MM.1S (cell line): ENCODE measurements around the gene HOXC11.

Experiments
- DNase-seq: peaks from one replicate; pipeline ENCODE4 v3.0.0-alpha.2; 2015
- H2AFZ ChIP-seq: fragments of 300-600 bp; sonication (generic); 2 replicates; pipeline ENCODE4 v1.6.0; 2016; ENCODE audit warnings: antibody characterized with exemption, low read length
- H3F3A ChIP-seq: fragments of 300-600 bp; sonication (generic); 2 replicates; pipeline ENCODE4 v1.6.1; 2016; ENCODE audit warnings: mild to moderate bottlenecking, antibody characterized with exemption, low read length, moderate library complexity, mixed read lengths; ENCODE audit not compliant: insufficient read depth
- H3K27ac ChIP-seq: fragments of 300-600 bp; sonication (generic); 2 replicates; pipeline ENCODE4 v1.5.1; 2016; ENCODE audit warnings: mild to moderate bottlenecking, low read length
- H3K27me3 ChIP-seq: fragments of 300-600 bp; sonication (generic); replicated peaks from 2 replicates; pipeline ENCODE4 v1.6.0; 2016; ENCODE audit warnings: low read length; ENCODE audit not compliant: insufficient read depth
- H3K36me3 ChIP-seq: fragments of 300-600 bp; sonication (generic); replicated peaks from 2 replicates; pipeline ENCODE4 v1.6.1; 2016; ENCODE audit warnings: mild to moderate bottlenecking, low read length, mixed read lengths; ENCODE audit not compliant: insufficient read depth
- H3K4me1 ChIP-seq: fragments of 300-600 bp; sonication (generic); 2 replicates; pipeline ENCODE4 v1.6.1; 2016; ENCODE audit warnings: low read length, mixed read lengths
- H3K4me2 ChIP-seq: fragments of 300-600 bp; sonication (generic); 2 replicates; pipeline ENCODE4 v1.6.0; 2016; ENCODE audit warnings: low read depth, low read length
- H3K4me3 ChIP-seq: fragments of 300-600 bp; sonication (generic); 2 replicates; pipeline ENCODE4 v1.5.1; 2016; ENCODE audit warnings: low read length, mixed read lengths
- H3K79me2 ChIP-seq: fragments of 300-600 bp; sonication (generic); 2 replicates; pipeline ENCODE4 v1.6.1; 2016; ENCODE audit warnings: mixed run types, low read length, mixed read lengths
- H3K9ac ChIP-seq: fragments of 300-600 bp; sonication (generic); 2 replicates; pipeline ENCODE4 v1.6.1; 2016; ENCODE audit warnings: low read length, mixed read lengths
- H3K9me2 ChIP-seq: fragments of 300-600 bp; sonication (generic); replicated peaks from 2 replicates; pipeline ENCODE4 v1.6.1; 2016; ENCODE audit warnings: mild to moderate bottlenecking, low read length, mixed read lengths; ENCODE audit not compliant: insufficient read depth
- H3K9me3 ChIP-seq: fragments of 300-600 bp; sonication (generic); replicated peaks from 2 replicates; pipeline ENCODE4 v1.6.1; 2016; ENCODE audit warnings: mild to moderate bottlenecking, low read length, mixed read lengths; ENCODE audit not compliant: insufficient read depth
- H4K20me1 ChIP-seq: fragments of 300-600 bp; sonication (generic); 2 replicates; pipeline ENCODE4 v1.6.1; 2016; ENCODE audit warnings: mild to moderate bottlenecking, low read length, moderate library complexity, mixed read lengths; ENCODE audit not compliant: insufficient read depth
- EZH2 ChIP-seq: fragments of 300-600 bp; sonication (generic); optimal IDR thresholded peaks from 2 replicates; pipeline ENCODE3; 2017; ENCODE audit warnings: low read depth, mild to moderate bottlenecking, antibody characterized with exemption, low read length, mixed read lengths
- EZH2phosphoT487 ChIP-seq: fragments of 300-600 bp; sonication (generic); IDR thresholded peaks from 2 replicates; pipeline ENCODE4 v1.6.1; 2018; ENCODE audit warnings: antibody characterized with exemption, low read length
- TF ChIP-seq, protein P1 (sequence below): fragments of 300-600 bp; sonication (generic); IDR thresholded peaks from 2 replicates; pipeline ENCODE4 v1.5.1; 2016; ENCODE audit warnings: antibody characterized with exemption, low read length, mixed read lengths

HOXC11 gene

DNA sequence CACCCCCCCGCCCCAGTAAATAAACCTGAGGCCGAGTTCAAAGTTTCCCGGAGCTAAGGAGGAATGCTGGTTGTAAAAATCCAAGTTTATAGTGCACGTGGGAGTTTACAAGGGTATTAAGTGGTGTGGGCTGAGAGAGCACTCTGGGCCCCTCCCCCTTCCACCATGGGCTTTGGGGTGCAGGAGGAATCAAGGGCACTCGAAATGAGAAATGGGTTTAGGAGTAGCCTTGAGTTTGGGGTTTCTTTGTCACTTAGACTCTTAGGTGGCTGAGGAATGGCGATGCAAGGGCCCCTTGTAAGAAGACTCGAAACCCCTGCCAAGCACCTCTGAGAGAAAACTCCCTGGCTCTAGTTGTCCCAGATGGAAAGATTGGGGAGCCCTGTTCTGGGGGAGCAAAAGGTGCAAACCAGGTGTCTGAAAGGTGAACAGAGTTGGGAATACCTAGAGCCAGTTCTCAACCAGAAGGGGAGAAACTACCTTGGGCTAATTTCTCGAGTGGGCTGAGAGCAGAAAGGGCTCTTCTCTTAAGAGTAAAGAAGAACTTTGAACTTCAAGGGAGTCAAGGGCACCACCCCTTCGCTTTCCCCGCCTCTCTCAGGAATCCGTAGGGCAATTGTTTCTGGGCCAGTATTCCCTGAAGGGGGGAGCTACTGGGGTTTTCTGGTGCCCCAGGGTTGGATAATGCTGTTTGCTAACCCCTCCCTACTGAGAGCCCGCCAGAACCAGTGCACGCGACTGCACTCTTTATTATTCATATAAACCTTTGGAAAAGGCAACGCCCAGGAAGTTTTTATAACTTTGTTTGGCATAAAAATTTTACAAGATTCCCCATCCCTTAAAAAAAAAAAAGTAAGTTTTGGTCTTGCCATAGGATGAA lies 5.8 kb downstream of the HOXC11 start:
- Histone ChIP-seq H3K9ac (no peak overlapping the region), H3K27ac (no peak overlapping the region), H4K20me1 (no peaks in the 10 kb centered on the region; the same call in none of the 2 replicates), H3K4me1 (peaks cover 5% of the 10 kb centered on the region; the same call in 1 of the 2 replicates), H3K79me2 (no peaks in the 10 kb centered on the region), H3K27me3 (peaks cover 96% of the 10 kb centered on the region), H3K9me3 (no peaks in the 10 kb centered on the region), H3K4me3 (no peak overlapping the region), H3K36me3 (no peaks in the 10 kb centered on the region), H3K9me2 (no peaks in the 10 kb centered on the region), H3F3A (peaks cover 4% of the 10 kb centered on the region; the same call in 1 of the 2 replicates), H2AFZ (no peak overlapping the region), H3K4me2 (no peak overlapping the region)
- no peak for DNase-seq
- no peak for TF ChIP-seq EZH2
- no peak for TF ChIP-seq EZH2phosphoT487

DNA sequence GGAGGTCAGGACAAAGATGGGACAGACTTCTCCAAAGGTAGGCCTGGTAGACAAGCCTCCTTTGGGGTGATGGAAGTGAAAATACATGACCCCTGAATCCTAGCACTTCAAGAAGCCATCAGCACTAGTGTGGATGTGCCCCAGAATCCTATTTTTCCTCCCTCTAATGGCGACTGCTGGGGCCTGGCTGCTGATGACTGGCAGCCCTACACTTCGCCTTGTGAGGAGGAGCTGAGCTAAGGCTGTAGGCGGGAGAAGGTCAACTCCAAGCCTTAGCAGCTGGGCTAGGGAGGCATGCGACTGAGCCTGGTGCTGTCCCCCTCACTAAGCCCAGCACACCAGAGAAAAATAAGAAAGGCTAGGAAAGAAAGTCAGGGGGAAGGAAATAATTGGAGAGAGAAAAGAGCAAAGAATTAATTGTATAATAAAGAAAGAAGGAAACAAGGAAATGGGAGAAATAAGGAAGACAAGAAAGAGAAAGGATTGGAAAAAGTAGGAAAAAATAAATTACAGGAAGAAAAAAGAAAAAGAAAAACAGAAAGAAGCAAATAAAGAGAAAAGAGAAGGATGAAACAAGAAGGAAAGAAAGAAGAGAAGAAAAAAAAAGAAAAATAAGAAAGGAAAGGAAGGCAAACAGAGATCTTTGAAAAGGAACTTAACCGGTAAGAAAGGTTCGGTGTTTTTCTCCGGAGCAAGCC lies 7.3 kb downstream of the HOXC11 start:
- TF ChIP-seq EZH2 (no peak), EZH2phosphoT487 (no peak)
- TF ChIP-seq, protein P1, sequence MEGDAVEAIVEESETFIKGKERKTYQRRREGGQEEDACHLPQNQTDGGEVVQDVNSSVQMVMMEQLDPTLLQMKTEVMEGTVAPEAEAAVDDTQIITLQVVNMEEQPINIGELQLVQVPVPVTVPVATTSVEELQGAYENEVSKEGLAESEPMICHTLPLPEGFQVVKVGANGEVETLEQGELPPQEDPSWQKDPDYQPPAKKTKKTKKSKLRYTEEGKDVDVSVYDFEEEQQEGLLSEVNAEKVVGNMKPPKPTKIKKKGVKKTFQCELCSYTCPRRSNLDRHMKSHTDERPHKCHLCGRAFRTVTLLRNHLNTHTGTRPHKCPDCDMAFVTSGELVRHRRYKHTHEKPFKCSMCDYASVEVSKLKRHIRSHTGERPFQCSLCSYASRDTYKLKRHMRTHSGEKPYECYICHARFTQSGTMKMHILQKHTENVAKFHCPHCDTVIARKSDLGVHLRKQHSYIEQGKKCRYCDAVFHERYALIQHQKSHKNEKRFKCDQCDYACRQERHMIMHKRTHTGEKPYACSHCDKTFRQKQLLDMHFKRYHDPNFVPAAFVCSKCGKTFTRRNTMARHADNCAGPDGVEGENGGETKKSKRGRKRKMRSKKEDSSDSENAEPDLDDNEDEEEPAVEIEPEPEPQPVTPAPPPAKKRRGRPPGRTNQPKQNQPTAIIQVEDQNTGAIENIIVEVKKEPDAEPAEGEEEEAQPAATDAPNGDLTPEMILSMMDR: no peak
- Histone ChIP-seq H4K20me1 (no peaks in the 10 kb centered on the region; the same call in 1 of the 2 replicates), H3K27me3 (peaks cover 95% of the 10 kb centered on the region), H3K4me2 (no peak overlapping the region), H2AFZ (no peak overlapping the region), H3K9me2 (no peaks in the 10 kb centered on the region), H3K27ac (no peak overlapping the region), H3K36me3 (no peaks in the 10 kb centered on the region), H3K9me3 (no peaks in the 10 kb centered on the region), H3F3A (peaks cover 3% of the 10 kb centered on the region; the same call in 1 of the 2 replicates), H3K79me2 (no peaks in the 10 kb centered on the region), H3K9ac (no peak overlapping the region), H3K4me3 (no peak overlapping the region), H3K4me1 (peaks cover 5% of the 10 kb centered on the region; the same call in 1 of the 2 replicates)
- no peak for DNase-seq

DNA sequence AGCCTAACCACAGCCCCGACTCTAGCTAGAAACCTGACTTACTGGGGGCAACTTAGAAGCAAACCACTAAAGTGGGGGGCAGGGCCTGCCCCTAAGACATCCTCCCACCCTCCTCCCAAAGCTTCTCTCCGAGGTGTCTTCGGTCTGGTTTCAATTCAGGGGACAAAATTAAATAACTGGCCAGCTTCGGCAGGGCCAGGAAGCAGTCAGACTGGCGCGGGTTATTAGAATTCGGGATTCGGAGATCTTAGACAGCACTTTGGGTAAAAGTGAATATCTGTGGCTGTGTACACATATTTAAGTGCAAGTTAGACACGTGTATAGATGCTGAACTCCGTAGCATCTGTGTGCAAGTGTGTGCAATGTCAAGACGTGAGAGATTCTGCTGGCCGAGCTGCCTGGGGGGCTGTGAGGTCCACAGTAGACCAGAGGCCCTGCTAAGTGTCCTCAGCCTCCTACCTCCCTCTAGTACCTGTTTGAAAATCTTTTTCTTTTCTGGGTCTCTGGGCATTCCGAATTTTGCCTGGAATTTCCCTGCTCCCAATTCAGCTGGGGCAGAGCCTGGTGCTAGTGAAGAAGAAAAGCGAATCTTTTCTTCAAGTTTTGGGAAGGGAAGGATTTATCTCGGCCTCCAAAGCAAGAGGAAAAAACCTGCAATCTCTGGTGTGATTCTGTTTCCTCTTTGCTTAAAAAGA lies 8.0 kb downstream of the HOXC11 start:
- Histone ChIP-seq H3K4me2 (no peak overlapping the region), H3K79me2 (no peaks in the 10 kb centered on the region), H3K36me3 (no peaks in the 10 kb centered on the region), H3K9me2 (no peaks in the 10 kb centered on the region), H2AFZ (no peak overlapping the region), H3K9ac (no peak overlapping the region), H3K27me3 (peaks cover 96% of the 10 kb centered on the region), H3F3A (no peaks in the 10 kb centered on the region), H3K9me3 (no peaks in the 10 kb centered on the region), H4K20me1 (no peaks in the 10 kb centered on the region; the same call in 1 of the 2 replicates), H3K4me3 (no peak overlapping the region), H3K4me1 (peaks cover 5% of the 10 kb centered on the region; the same call in 1 of the 2 replicates), H3K27ac (no peak overlapping the region)
- TF ChIP-seq, protein P1: no peak
- TF ChIP-seq EZH2phosphoT487 (no peak), EZH2 (no peak)
- DNase-seq: no peak
